K562 (cell line): ENCODE measurements around the gene LRRC9. TPM values are rescaled to one million over a fixed set of nuclear protein-coding genes. Genes with fewer than 3 reads are reported as not detected.

Experiments used
- ATAC-seq: fragments of 200-7000 bp; cut with Tn5 transposase; 3 replicates; pipeline ENCODE4 v1.9.1; 2020; ENCODE audit warnings: moderate library complexity
- BruUV-seq: library from RNA; stranded (reverse); fragments of 400-500 nt; replicated peaks from 2 replicates; lab custom pipeline; 2021; lab: Mats Ljungman, UMichigan
- CTCF ChIA-PET: fragments of 300-600 bp; formaldehyde crosslinking; extraction: SDS; loops from one replicate; lab custom pipeline; 2021; ENCODE audit warnings: low intra/inter-chr PET ratio; lab: Yijun Ruan, JAX
- POLR2A ChIA-PET: fragments of 300-600, 350-650 bp; sonication (Branson Sonifier 250); formaldehyde crosslinking; extraction: SDS; loops from one replicate; lab custom pipeline; 2021; ENCODE audit warnings: antibody characterized with exemption, inconsistent platforms; lab: Yijun Ruan, JAX
- DNase-seq, 4 experiments: peaks; one replicate each; pipeline versions ENCODE4 v3.0.0 to v3.0.0-alpha.2; 2011 to 2018; ENCODE audit warnings: low spot score in 3 of 4, mixed read lengths in 3 of 4; ENCODE audit errors: extremely low read depth in 1 of 4
- FAIRE-seq: peaks from 2 replicates; lab custom pipeline; 2011; peaks lifted over from hg19 to GRCh38; lab: Jason Lieb, UNC
- H2AFZ ChIP-seq: 2 replicates; pipeline ENCODE4 v1.6.0; 2011; ENCODE audit warnings: low read depth, low read length, control low read depth, inconsistent platforms
- H3K27ac ChIP-seq: fragments of 200-600 bp; 3 replicates; pipeline ENCODE4 v1.8.0; 2011; ENCODE audit warnings: low read depth, mild to moderate bottlenecking, control low read depth, inconsistent platforms, low read length, moderate library complexity, mixed read lengths; ENCODE audit errors: extremely low read depth
- H3K27me3 ChIP-seq, 2 experiments: fragments of 300-600 bp in 1 of 2; 2 replicates in 1 of 2; 3 replicates in 1 of 2; pipeline versions ENCODE4 v1.6.0 to v1.8.0; 2011; ENCODE audit warnings: inconsistent platforms in 2 of 2, low read length in 2 of 2, mild to moderate bottlenecking in 1 of 2, mixed read lengths in 1 of 2, moderate library complexity in 1 of 2; ENCODE audit not compliant: control insufficient read depth in 2 of 2, insufficient read depth in 2 of 2
- H3K36me3 ChIP-seq: fragments of 300-600 bp; 3 replicates; pipeline ENCODE4 v1.8.0; 2011; ENCODE audit warnings: mild to moderate bottlenecking, low read length, inconsistent platforms; ENCODE audit not compliant: control insufficient read depth, insufficient read depth
- H3K4me1 ChIP-seq, 2 experiments: fragments of 200-600 bp in 1 of 2; replicated peaks in 1 of 2; 2 replicates in 1 of 2; 3 replicates in 1 of 2; pipeline versions ENCODE4 v1.5.1 to v1.8.0; 2011; ENCODE audit warnings: inconsistent platforms in 2 of 2, low read length in 2 of 2, mild to moderate bottlenecking in 1 of 2, mixed read lengths in 1 of 2, moderate library complexity in 1 of 2; ENCODE audit not compliant: control insufficient read depth in 2 of 2, insufficient read depth in 2 of 2
- H3K4me2 ChIP-seq: 2 replicates; pipeline ENCODE4 v1.6.1; 2011; ENCODE audit warnings: low read length, control low read depth, inconsistent platforms, mixed read lengths; ENCODE audit not compliant: insufficient read depth
- H3K4me3 ChIP-seq: fragments of 200-600 bp; sonication (generic), shearing (Covaris generic); 2 replicates; pipeline ENCODE4 v1.5.1; 2016; ENCODE audit warnings: control low read depth, inconsistent platforms
- H3K79me2 ChIP-seq: fragments of 200-600 bp; 3 replicates; pipeline ENCODE4 v1.8.0; 2011; ENCODE audit warnings: low read length, inconsistent platforms; ENCODE audit not compliant: control insufficient read depth, insufficient read depth
- H3K9ac ChIP-seq, 2 experiments: 2 replicates each; pipeline versions ENCODE4 v1.6.0 to v1.6.1; 2011; ENCODE audit warnings: low read depth in 2 of 2, low read length in 2 of 2, control low read depth in 1 of 2, inconsistent platforms in 1 of 2, mild to moderate bottlenecking in 1 of 2, mixed read lengths in 1 of 2; ENCODE audit not compliant: insufficient read depth in 1 of 2
- H3K9me1 ChIP-seq: one replicate; pipeline ENCODE4 v1.6.0; 2011; ENCODE audit warnings: inconsistent platforms, mild to moderate bottlenecking, low read length, moderate library complexity; ENCODE audit not compliant: control insufficient read depth, insufficient read depth
- H3K9me3 ChIP-seq: replicated peaks from 2 replicates; pipeline ENCODE4 v1.5.1; 2011; ENCODE audit warnings: low read depth, low read length, inconsistent platforms; ENCODE audit not compliant: control insufficient read depth, insufficient read depth
- H4K20me1 ChIP-seq: replicated peaks from 2 replicates; pipeline ENCODE4 v1.6.1; 2011; ENCODE audit warnings: low read length, inconsistent platforms, mixed read lengths; ENCODE audit not compliant: control insufficient read depth, insufficient read depth
- ASH1L ChIP-seq: fragments of 450-650 bp; IDR thresholded peaks from 2 replicates; pipeline ENCODE4 v1.6.1; 2018; ENCODE audit warnings: borderline replicate concordance, mild to moderate bottlenecking, low read depth; ENCODE audit not compliant: partially characterized antibody
- CBX8 ChIP-seq: fragments of 200-600 bp; sonication (generic); IDR thresholded peaks from 2 replicates; pipeline ENCODE4 v1.6.1; 2012; ENCODE audit warnings: borderline replicate concordance, mixed run types, low read depth, mild to moderate bottlenecking, moderate library complexity, mixed read lengths, low read length, control low read depth, inconsistent platforms; ENCODE audit not compliant: poor library complexity, severe bottlenecking; ENCODE audit errors: extremely low read depth
- CSDE1 ChIP-seq, 2 experiments: fragments of 450-650 bp; IDR thresholded peaks; 2 replicates each; pipeline ENCODE4 v1.6.1; 2016; ENCODE audit warnings: mild to moderate bottlenecking in 1 of 2
- EP400 ChIP-seq: fragments of 450-650 bp; IDR thresholded peaks from 2 replicates; pipeline ENCODE4 v1.6.1; 2017; ENCODE audit warnings: antibody characterized with exemption, mild to moderate bottlenecking, moderate library complexity
- FOXP1 ChIP-seq: sonication (generic); formaldehyde crosslinking; IDR thresholded peaks from 2 replicates; pipeline ENCODE4 v1.8.0; 2022; ENCODE audit warnings: mild to moderate bottlenecking, missing genetic modification reagents
- GATAD2B ChIP-seq: fragments of 450-650 bp; IDR thresholded peaks from 2 replicates; pipeline ENCODE4 v1.6.1; 2017; ENCODE audit warnings: mild to moderate bottlenecking, borderline replicate concordance
- GMEB1 ChIP-seq: fragments of 250-450 bp; sonication (Bioruptor Pico); IDR thresholded peaks from 2 replicates; pipeline ENCODE4 v1.4.0; 2020; ENCODE audit warnings: mild to moderate bottlenecking
- PKNOX1 ChIP-seq: fragments of 450-650 bp; IDR thresholded peaks from 2 replicates; pipeline ENCODE4 v1.6.1; 2016
- RBM39 ChIP-seq: fragments of 200-400 bp; formaldehyde crosslinking; optimal IDR thresholded peaks from 2 replicates; pipeline ENCODE3; 2018; ENCODE audit warnings: low read depth, low read length
- ZFPM2 ChIP-seq: fragments of 250-450 bp; sonication (Bioruptor Pico); IDR thresholded peaks from 2 replicates; pipeline ENCODE4 v1.5.1; 2022; ENCODE audit warnings: mild to moderate bottlenecking
- ZNF79 ChIP-seq: fragments of 250-450 bp; sonication (Bioruptor Pico); IDR thresholded peaks from 2 replicates; pipeline ENCODE4 v1.4.0; 2020; ENCODE audit warnings: low read depth, mild to moderate bottlenecking, moderate library complexity
- WGBS: fragments of 100-300 bp; shearing (Covaris generic); methylation state at CpG from one replicate; pipeline ENCODE4 v1.1.6; 2016; ENCODE audit warnings: low coverage, mixed read lengths; ENCODE audit not compliant: insufficient coverage; ENCODE audit errors: missing lambda C conversion rate; 5-methylcytosine and 5-hydroxymethylcytosine counted together
- in situ Hi-C: fragments of 300-500 bp; cut with MboI; formaldehyde crosslinking; loops from 4 replicates; pipeline ENCODE4 v1.15.0; 2018; ENCODE audit warnings: inconsistent platforms, mixed read lengths
- intact Hi-C: fragments of 100-400 bp; cut with micrococcal nuclease; formaldehyde crosslinking; loops from 2 replicates; pipeline ENCODE4 v1.14.2; 2022
- polyA plus RNA-seq, 8 experiments: library from polyadenylated mRNA; depleted of rRNA in 4 of 8; stranded (reverse) in 5 of 8; unstranded in 3 of 8; fragments of >200 nt; fragmentation: Nextera tagmentation in 2 of 8; fragmentation: Illumina TruSeq in 1 of 8; extraction: Ambion mirVana in 2 of 8; extraction: Trizol in 1 of 8; gene quantifications; 2 replicates each; pipeline versions ENCODE4 v1.2.1 to v1.2.3, GENCODE V29; 2011 to 2014; ENCODE audit warnings: inconsistent platforms in 1 of 8, missing spikeins in 1 of 8
- total RNA-seq, 7 experiments: library from RNA; depleted of rRNA in 6 of 7; stranded (reverse); fragments of >200 nt in 6 of 7; fragmentation: Illumina TruSeq in 2 of 7; extraction: Trizol in 2 of 7; gene quantifications; 2 replicates each; pipeline versions ENCODE4 v1.2.1 to v1.2.3, GENCODE V29; 2011 to 2021; ENCODE audit warnings: low replicate concordance in 1 of 7

The LRRC9 gene
- total and polyA plus RNA-seq, 9 of the 15 experiments (the other 6 are each of a cell fraction or from before 2014, with no cell fraction given) = not detected

GRCh38 chr14:59983048-59983447, 63.1 kb downstream of the LRRC9 start (continued):
- TF ChIP-seq ZNF79 (CRISPR knock-in tag) (no peak), EP400 (no peak), PKNOX1 (no peak), CBX8 (no peak), GMEB1 (no peak), RBM39 (no peak), CSDE1 (IDR thresholded peaks at IDR 0.05) (no peak), FOXP1 (CRISPR knock-in tag) (no peak)

GRCh38 chr14:59986556-59987059, 66.7 kb downstream of the LRRC9 start:
- FAIRE-seq = no peak
- Histone ChIP-seq H3K9ac (no peak overlapping the region), H3K27ac (no peak overlapping the region), H3K27me3 (no peaks in the 10 kb centered on the region), H3K4me2 (no peak overlapping the region), H3K4me3 (no peak overlapping the region)
- intact Hi-C loops = no loop called here
- TF ChIP-seq GATAD2B = no peak
- TF ChIP-seq ASH1L = no peak
- TF ChIP-seq ZFPM2 (CRISPR knock-in tag) = no peak
- TF ChIP-seq, all 486 proteins: peak for 0
- ATAC-seq (no peak), DNase-seq (no peak)
- Histone ChIP-seq H3K36me3 (no peaks in the 10 kb centered on the region), H3K9me3 (no peaks in the 10 kb centered on the region), H3K79me2 (no peaks in the 10 kb centered on the region), H3K9me1 (no peaks in the 10 kb centered on the region), H3K4me1 (no peaks in the 10 kb centered on the region), H4K20me1 (no peaks in the 10 kb centered on the region), H2AFZ (no peak overlapping the region)
- ChIA-PET CTCF (no interaction called here), POLR2A (no interaction called here)
- in situ Hi-C loops = no loop called here
- BruUV-seq = no TSS peak
- 0% methylated on average over 1 of the region's 1 CpG for WGBS
